T-helper 22 cell (primary cell): ENCODE results near the gene MFNG.

Experiments used
- DNase-seq: peaks from one replicate; pipeline ENCODE4 v3.0.0-alpha.2; 2020; ENCODE audit warnings: low read depth

The MFNG gene

DNA sequence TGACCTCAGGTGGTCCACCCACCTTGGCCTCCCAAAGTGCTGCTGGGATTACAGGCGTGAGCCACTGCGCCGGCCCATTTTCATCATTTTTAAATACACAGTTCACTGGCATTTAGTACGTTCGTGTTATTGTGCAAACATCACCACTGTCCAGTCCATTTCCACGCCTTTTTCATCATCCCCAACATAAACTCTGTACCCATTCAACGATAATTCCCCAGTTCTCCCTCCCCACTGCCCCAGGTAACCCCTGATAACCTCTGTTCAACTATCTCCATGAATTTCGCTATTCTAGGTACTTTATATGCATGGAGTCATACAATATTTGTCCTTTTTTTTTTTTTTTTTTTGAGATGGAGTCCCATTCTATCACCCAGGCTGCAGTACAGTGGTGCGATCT lies 40.7 kb downstream of the MFNG start:
- no peak for DNase-seq

GRCh38 chr22:37443977-37444376 lies 42.2 kb downstream of the MFNG start:
- DNase-seq = no peak

DNA sequence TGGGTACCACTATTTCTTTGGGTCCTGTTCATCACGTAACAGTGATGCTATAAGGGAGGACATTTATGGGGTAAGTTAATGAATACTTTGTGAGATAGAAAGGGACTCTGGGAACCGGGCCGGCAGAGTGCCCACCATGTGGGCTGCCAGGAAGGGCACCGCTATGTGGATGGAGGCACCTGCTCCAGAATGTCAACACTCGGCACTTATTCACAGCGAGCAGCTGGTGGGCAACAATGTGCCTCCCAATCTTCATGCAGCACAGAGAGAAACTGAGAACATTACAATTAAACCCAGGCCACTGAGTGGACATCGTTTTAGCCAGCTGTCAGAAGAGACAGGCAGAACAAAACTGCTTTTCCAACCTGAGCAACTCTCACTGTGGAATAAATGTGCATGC lies 43.1 kb downstream of the MFNG start:
- DNase-seq = no peak

DNA sequence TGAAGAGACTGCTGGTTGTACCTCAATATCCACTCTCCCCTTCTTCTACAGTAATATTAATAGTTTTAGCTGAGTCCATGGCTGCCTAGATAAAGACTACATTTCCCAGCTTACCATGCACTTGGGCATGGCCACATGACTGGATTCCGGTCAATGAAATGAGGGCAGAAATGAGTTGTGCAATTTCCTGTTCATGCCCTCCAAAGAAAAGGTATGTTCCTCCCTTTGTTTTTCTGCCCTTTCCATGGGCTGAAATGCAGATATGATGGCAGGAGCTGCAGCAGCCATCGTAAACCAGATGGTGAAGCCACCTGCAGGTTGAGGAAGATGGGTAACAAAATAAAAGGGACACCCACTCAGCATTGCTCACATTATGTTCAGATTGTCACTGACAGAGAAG lies 43.6 kb downstream of the MFNG start:
- DNase-seq = no peak

DNA sequence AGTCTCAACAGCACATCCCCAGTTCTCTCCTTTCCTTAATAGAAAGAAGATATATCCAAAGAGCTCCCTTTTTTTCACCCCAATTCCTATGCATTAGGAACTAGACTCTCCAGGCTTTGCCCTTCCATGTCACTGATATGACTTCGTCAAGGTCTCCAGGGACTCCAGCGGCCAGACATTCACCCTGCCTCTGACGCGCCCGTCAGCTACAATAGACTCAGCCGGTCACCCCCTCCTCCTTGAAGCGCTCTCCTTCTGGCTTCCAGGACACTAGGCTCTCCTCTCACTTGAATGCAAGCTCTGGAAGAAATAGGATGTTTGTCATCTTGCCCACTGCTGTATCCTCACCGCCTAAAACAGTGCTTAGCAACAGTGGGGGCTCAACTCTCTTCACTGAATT lies 44.0 kb downstream of the MFNG start:
- no peak for DNase-seq

- DNase-seq = no peak
These were observed 45.3 kb downstream of the MFNG start for GRCh38 chr22:37440875-37441274.

GRCh38 chr22:37439347-37439746 lies 46.8 kb downstream of the MFNG start:
- no peak for DNase-seq

- no peak for DNase-seq
These were observed 50.1 kb downstream of the MFNG start for GRCh38 chr22:37435970-37436603.

- no peak for DNase-seq
These were observed 52.4 kb downstream of the MFNG start for GRCh38 chr22:37433786-37434185.

DNA sequence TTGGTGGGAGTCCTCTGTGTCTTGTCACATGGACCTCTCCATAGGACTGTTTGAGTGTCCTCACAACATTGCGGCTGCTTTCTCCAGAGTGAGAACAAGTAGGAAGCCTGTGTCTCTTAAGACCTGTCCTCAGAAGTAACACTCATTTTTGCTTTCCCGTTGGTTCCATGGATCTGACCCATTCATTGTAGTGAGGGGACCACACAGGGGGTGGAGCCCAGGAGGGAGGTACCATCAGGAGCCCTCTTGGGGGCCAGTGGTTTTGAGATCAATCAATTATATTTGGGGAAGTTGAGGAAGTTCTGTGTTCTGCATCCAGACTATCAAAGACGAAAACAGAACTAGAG lies 53.5 kb downstream of the MFNG start:
- no peak for DNase-seq

DNA sequence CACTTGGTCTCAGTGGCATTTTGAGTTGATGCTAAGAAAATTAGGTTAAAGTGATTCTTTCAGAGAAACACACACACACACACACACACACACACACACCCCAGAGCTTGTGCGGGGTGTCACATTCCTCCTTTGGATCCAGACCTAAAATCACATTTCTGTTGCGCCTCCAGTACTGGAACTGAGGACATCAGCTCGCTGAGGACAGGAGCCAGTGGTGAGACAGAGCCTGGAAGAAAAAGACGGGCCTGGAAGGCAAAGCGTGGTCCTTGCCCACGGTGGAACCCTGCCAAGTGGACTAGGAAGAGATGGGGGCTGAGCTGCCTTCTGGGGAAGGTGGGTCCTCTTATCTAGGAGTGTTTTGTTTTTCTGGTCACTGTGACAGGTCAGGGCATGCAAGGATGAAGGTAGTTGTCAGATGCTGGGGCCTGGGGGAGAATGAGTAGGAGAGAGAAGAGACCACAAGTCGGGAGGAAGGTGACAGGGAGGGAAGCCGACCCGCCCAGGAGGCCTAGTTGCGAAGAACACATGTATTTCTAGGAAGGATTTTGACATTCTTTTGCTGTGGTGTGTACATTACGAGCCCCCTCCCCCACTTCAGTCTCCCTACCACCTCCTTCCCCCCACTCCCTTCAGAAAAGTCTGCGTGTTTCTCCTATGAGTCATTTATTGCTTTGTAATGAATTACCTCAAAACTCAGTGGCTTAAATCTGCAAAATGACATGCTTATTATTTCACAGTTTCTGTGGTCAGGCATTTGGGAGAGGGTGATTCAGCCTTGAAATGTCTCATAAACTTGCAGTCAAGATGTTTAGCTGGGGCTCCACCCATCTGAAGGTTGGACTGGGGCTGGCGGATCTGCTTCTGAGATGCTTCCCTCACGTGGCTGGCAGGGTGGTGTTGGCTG lies 54.1 kb downstream of the MFNG start:
- DNase-seq = no peak

- no peak for DNase-seq
These were observed 54.8 kb downstream of the MFNG start for GRCh38 chr22:37431366-37431765.

DNA sequence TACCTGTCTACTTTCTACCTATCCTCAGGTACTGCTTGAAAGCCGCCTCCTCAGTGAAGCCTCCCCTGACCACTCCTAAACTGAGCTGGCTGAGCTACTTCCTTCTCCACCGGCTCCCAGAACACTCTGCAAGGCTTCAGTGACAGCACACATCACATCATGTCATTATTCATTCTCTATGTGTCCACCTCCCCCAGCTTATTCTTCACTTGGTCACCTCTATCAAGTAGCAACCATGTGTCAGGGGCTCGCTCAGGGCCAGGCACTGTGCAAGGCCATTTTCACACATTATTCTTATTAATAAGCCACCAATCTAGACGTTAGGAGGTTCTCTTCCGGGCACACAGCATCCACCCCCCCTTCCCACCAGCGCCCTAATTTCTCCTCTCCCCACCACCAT lies 55.2 kb downstream of the MFNG start:
- DNase-seq = no peak

DNA sequence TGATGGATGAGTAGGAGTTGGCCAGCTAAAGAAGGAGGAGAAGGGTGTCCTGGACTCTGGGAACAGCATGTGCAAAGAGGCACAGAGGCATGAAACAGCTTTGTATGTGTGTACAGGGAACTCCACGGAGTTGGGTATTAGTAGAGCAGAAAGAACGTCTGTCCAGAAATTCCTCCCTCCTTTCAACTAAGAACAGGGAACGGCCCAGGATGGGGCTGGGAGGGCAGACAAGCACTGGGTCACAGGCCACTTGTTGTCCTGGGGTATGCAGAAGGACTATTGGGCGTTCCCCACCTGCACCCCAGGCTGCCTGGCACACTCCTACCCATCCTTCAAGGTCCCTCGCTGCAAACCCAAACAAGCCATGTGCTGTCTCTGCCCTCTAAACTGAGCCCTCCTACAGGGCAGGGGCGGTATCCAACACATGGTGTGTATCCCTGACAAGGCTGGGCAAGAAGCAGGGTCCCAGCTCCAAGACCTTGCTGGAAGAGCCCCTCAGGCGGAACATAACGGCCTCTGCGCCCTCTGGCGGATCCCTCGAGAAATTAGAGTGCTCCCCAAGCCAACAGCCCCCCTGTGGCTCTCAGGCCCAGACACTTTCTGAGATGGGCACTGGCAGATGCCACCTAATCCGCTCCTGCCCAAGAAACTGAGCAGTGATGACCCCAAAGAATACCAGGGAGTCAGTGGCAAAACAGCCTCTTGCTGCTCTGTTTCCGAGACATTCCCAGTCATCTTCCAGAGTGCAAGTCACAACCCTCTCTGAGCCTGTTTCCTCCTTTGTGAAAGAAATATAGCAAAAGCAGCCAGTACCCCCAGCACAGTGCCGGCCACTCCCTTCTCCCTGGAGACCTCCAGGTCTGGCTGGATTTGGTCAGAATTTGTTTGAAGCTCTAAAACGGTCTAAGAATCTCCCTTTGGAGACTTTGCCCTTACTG lies 57.3 kb downstream of the MFNG start:
- DNase-seq = peak; percentile 14

- DNase-seq = no peak
These were observed 58.2 kb downstream of the MFNG start for GRCh38 chr22:37427711-37428635.

GRCh38 chr22:37427135-37427710 lies 59.0 kb downstream of the MFNG start, which contains the start of gene ELFN2:
ELFN2 (minus strand) TSS chr22:37427479; CDS start chr22:37375534, 51,945 bp downstream.
- DNase-seq = no peak

DNA sequence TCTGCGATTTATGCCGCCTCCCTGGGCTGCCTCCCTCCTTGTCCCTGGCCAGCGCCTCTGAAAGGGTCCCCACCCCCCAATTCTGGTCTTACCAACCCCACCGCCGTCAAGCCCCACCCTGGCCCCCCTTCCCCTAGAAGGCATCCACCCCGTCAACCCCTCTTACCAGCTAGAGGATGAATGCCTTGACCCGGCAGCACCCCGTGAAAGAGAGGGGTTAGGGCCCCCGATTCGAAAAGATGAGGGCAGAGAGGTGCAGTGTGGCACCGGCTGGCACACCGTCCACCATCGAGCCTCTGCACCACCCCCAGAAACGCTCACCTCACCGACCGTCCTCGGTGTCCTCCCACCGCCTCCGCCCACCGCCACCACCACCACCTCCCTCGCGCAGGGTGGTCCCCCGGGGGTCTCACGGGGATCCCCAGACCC lies 59.5 kb downstream of the MFNG start:
- no peak for DNase-seq

GRCh38 chr22:37425800-37426705 lies 60.1 kb downstream of the MFNG start:
- no peak for DNase-seq

DNA sequence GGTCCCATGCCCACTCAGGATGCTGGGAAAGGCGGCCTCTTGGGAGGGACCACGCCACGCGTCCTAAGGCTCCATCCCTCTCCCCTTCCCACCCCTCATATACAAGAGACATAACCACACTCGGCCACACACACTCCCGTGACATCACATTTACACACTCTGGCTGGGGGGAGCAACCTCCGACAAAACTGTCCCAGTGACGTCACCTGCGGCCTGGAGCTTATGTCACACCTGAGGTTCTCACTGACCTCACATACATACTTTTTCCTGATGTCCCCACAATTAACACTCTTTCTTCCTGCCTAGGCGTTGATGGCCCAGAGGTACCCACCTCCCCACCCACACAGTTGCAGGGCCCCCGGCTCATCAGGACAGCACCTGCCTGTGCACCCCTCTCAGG lies 60.8 kb downstream of the MFNG start:
- DNase-seq = no peak

DNA sequence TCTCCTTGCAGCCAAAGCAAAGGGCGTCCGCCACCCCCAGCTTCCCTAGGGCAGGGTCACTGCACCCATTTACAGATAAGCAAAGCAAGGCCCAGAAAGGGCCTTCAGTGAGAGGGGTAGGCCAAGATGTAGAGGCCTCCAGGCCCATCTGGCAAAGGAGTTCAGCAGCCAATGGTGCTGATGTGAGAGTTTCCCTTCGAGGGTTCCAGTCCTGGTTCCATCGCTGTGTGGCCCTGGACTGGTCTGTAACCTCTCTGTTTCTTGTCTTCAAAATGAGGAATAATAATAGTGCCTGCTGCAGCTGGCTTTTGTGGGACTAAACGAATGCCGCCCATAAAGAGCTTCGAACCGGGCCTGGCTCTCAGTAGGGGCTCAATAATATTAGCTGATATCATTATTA lies 62.9 kb downstream of the MFNG start:
- DNase-seq = no peak
